RCC 7860 (cell line): ENCODE results near the gene CLDN6.
A peak's percentile ranks its signal among the peaks of the same experiment; 100 is the strongest.

Source experiments
- DNase-seq: peaks from one replicate; pipeline ENCODE4 v3.0.0-alpha.2; 2015; ENCODE audit warnings: low spot score
- FAIRE-seq: peaks from 2 replicates; lab custom pipeline; 2012; peaks lifted over from hg19 to GRCh38; lab: Jason Lieb, UNC

CLDN6 gene

GRCh38 chr16:3015865-3016521 lies 2.0 kb downstream of the CLDN6 start:
- DNase-seq, result no peak

GRCh38 chr16:3014971-3015370 lies 3.0 kb downstream of the CLDN6 start:
- FAIRE-seq (no peak), DNase-seq (no peak)

More at GRCh38 chr16:3015865-3016521, 2.0 kb downstream of the CLDN6 start:
- no peak for FAIRE-seq

- DNase-seq (no peak), FAIRE-seq (no peak)
Measured at GRCh38 chr16:3013998-3014690, 3.8 kb downstream of the CLDN6 start.

GRCh38 chr16:3013491-3013951 lies 4.5 kb downstream of the CLDN6 start:
- DNase-seq (peak; percentile 29), FAIRE-seq (no peak)

GRCh38 chr16:3012828-3013420 lies 5.1 kb downstream of the CLDN6 start, which contains the start of gene CLDN9:
Gene CLDN9 (plus strand): TSS chr16:3012923. CDS start chr16:3013363, 440 bp downstream.
- no peak for FAIRE-seq
- no peak for DNase-seq

- no peak for FAIRE-seq
- DNase-seq, result no peak
Measured at GRCh38 chr16:3012246-3012645, 5.7 kb downstream of the CLDN6 start.

GRCh38 chr16:3010510-3010909 lies 7.5 kb downstream of the CLDN6 start:
- FAIRE-seq, result no peak

GRCh38 chr16:3009568-3010390 lies 8.2 kb downstream of the CLDN6 start:
- FAIRE-seq (no peak), DNase-seq (no peak)

More at GRCh38 chr16:3010510-3010909, 7.5 kb downstream of the CLDN6 start:
- no peak for DNase-seq

- no peak for FAIRE-seq
Measured at GRCh38 chr16:3008690-3009037, 9.3 kb downstream of the CLDN6 start.

GRCh38 chr16:3007957-3008689 lies 9.9 kb downstream of the CLDN6 start:
- no peak for FAIRE-seq
- no peak for DNase-seq

More at GRCh38 chr16:3008690-3009037, 9.3 kb downstream of the CLDN6 start:
- no peak for DNase-seq

- FAIRE-seq (no peak), DNase-seq (no peak)
Measured at GRCh38 chr16:3007059-3007956, 10.7 kb downstream of the CLDN6 start.

GRCh38 chr16:3004781-3005284 lies 13.2 kb downstream of the CLDN6 start:
- FAIRE-seq, result no peak

GRCh38 chr16:3004319-3004718 lies 13.7 kb downstream of the CLDN6 start:
- peak; percentile 5 for DNase-seq
- FAIRE-seq, result no peak

More at GRCh38 chr16:3004781-3005284, 13.2 kb downstream of the CLDN6 start:
- DNase-seq, result peak; percentile 29

- DNase-seq, result peak; percentile 98
- FAIRE-seq, result peak; percentile 86
Measured at GRCh38 chr16:3003582-3004270, 14.3 kb downstream of the CLDN6 start.

GRCh38 chr16:3001316-3001715 lies 16.7 kb downstream of the CLDN6 start:
- FAIRE-seq (no peak), DNase-seq (no peak)

GRCh38 chr16:3000540-3000939 lies 17.4 kb downstream of the CLDN6 start:
- no peak for FAIRE-seq

GRCh38 chr16:2999929-3000328 lies 18.1 kb downstream of the CLDN6 start:
- no peak for FAIRE-seq
- no peak for DNase-seq

More at GRCh38 chr16:3000540-3000939, 17.4 kb downstream of the CLDN6 start:
- no peak for DNase-seq

- FAIRE-seq (no peak), DNase-seq (no peak)
Measured at GRCh38 chr16:2996298-2996697, 21.7 kb downstream of the CLDN6 start.
